ENCODE data around the gene ZNRF1. TPM values are rescaled to one million over a fixed set of nuclear protein-coding genes. Genes with fewer than 3 reads are reported as not detected.

The ZNRF1 gene
- total and polyA plus RNA-seq, 2 of the 8 experiments (the other 6 are each of a cell fraction or from before 2014, with no cell fraction given): 33.5 to 52.9 TPM

GRCh38 chr16:74951681-74952080 is 47.1 kb upstream of the ZNRF1 start:
- Histone ChIP-seq H3K23me2 (ENCODE audit: low read depth, low read length) (no peaks in the 10 kb centered on the region), H3K18ac (ENCODE audit: extremely low read depth, low read length) (no peak overlapping the region), H3K4ac (replicated peaks; ENCODE audit: insufficient read length, low read depth, low read length) (no peak overlapping the region), H3K27me3 (replicated peaks in 1 of 4; ENCODE audit: control insufficient read depth in 3 of 4, extremely low read depth in 1 of 4, insufficient read depth in 3 of 4, low read length in 3 of 4) (no peaks in the 10 kb centered on the region), H3K4me1 (replicated peaks in 1 of 4; ENCODE audit: control insufficient read depth in 3 of 4, insufficient read depth in 4 of 4, low read length in 3 of 4) (peaks cover 0 to 5% (median 1%) of the 10 kb centered on the region in 4 experiments; a peak in 3 of 7 replicates), H2BK120ac (replicated peaks; ENCODE audit: low read depth, low read length) (no peak overlapping the region), H2BK20ac (ENCODE audit: low read length) (no peak overlapping the region), H3K4me2 (ENCODE audit: insufficient read depth in 1 of 2, low read depth in 2 of 2, low read length in 2 of 2) (no peak overlapping the region), H3K27ac (ENCODE audit: low read depth, low read length) (no peak overlapping the region), H4K8ac (ENCODE audit: extremely low read depth, insufficient read depth, low read length) (no peak overlapping the region), H3K9me3 (ENCODE audit: insufficient read depth in 2 of 2, low read depth in 1 of 2, low read length in 1 of 2) (no peaks in the 10 kb centered on the region), H3K23ac (ENCODE audit: insufficient read length) (no peak overlapping the region), H3K9ac (replicated peaks in 1 of 4; ENCODE audit: extremely low read depth in 1 of 4, low read depth in 3 of 4, low read length in 3 of 4) (no peak overlapping the region), H4K20me1 (replicated peaks in 1 of 2; ENCODE audit: control insufficient read depth in 1 of 2, insufficient read depth in 2 of 2, low read length in 2 of 2) (peaks cover 0 to 2% of the 10 kb centered on the region in 2 experiments), H3K14ac (ENCODE audit: insufficient read length) (no peak overlapping the region), H2BK15ac (ENCODE audit: low read length) (no peak overlapping the region), H3K79me2 (ENCODE audit: control insufficient read depth in 1 of 2, insufficient read depth in 2 of 2, low read length in 2 of 2) (no peaks in the 10 kb centered on the region), H2BK5ac (ENCODE audit: low read depth, low read length) (no peak overlapping the region), H4K5ac (ENCODE audit: insufficient read length, low read depth, low read length) (no peak overlapping the region), H3K36me3 (ENCODE audit: control insufficient read depth in 2 of 4, insufficient read depth in 4 of 4, low read length in 3 of 4) (peaks cover 7 to 55% (median 35%) of the 10 kb centered on the region in 4 experiments), H3K4me3 (ENCODE audit: extremely low read depth in 1 of 4, insufficient read depth in 2 of 4, low read depth in 3 of 4, low read length in 4 of 4) (no peak overlapping the region), H2AFZ (ENCODE audit: low read length) (no peak overlapping the region), H2AK5ac (ENCODE audit: low read depth, low read length) (no peak overlapping the region), H3K79me1 (ENCODE audit: low read depth, low read length) (peaks cover 2% of the 10 kb centered on the region; the same call in 1 of the 2 replicates), H2BK12ac (ENCODE audit: low read depth, low read length) (no peak overlapping the region), H3K56ac (replicated peaks; ENCODE audit: insufficient read length, low read depth, low read length) (no peak overlapping the region), H4K91ac (replicated peaks; ENCODE audit: insufficient read length, low read length) (no peak overlapping the region)
- POLR2A ChIA-PET (ENCODE audit: partially characterized antibody): interaction anchor here (1.2 to 2.7 kb wide), 2 partner anchors 14 to 31 kb away, joined by 3 to 9 read pairs; no protein-coding TSS in a partner anchor
- 85% methylated on average over 4 of the region's 4 CpGs; no CpG with 5 or more reads in 1 of the 2 experiments for WGBS, 2 experiments (ENCODE audit: extremely low coverage in 1 of 2, insufficient coverage in 1 of 2, insufficient read length in 1 of 2, insufficient replicate concordance in 2 of 2, low coverage in 1 of 2, low lambda C conversion rate in 2 of 2, missing lambda C conversion rate in 1 of 2)
- FAIRE-seq: no peak
- TF ChIP-seq KDM5A (IDR thresholded peaks at IDR 0.05; ENCODE audit: low read length): no peak
- no peak for TF ChIP-seq POLR2A (IDR thresholded peaks at IDR 0.05; ENCODE audit: control extremely low read depth in 1 of 2, low read depth in 2 of 2, low read length in 2 of 2)
- TF ChIP-seq YY1 (IDR thresholded peaks at IDR 0.05; ENCODE audit: low read depth, low read length): no peak
- no peak for DNase-seq (ENCODE audit: low read depth in 1 of 2, low spot score in 2 of 2)
- CTCF ChIA-PET (ENCODE audit: partially characterized antibody): interaction anchor here (0.6 to 2.0 kb wide), 4 partner anchors 11 to 159 kb away, joined by 3 to 6 read pairs (median 4); no protein-coding TSS in a partner anchor

All from H1 (cell line).